HEK293T (cell line): ENCODE data around the gene SRGAP1.

Experiments used
- CTCF ChIA-PET: fragments of 350-600 bp; formaldehyde crosslinking; extraction: SDS; loops from one replicate; lab custom pipeline; 2021; ENCODE audit warnings: antibody characterized with exemption, inconsistent platforms; lab: Yijun Ruan, JAX
- POLR2A ChIA-PET: fragments of 350-600 bp; formaldehyde crosslinking; extraction: SDS; loops from one replicate; lab custom pipeline; 2020; ENCODE audit warnings: antibody characterized with exemption, inconsistent platforms; lab: Yijun Ruan, JAX
- DNase-seq: peaks from one replicate; pipeline ENCODE4 v3.0.0; 2012; ENCODE audit warnings: mixed read lengths; ENCODE audit errors: extremely low spot score
- ARNT ChIP-seq: fragments of 450-650 bp; IDR thresholded peaks from 2 replicates; pipeline ENCODE4 v1.6.1; 2017; ENCODE audit warnings: mild to moderate bottlenecking
- BHLHE40 ChIP-seq: fragments of 450-650 bp; IDR thresholded peaks from 2 replicates; pipeline ENCODE4 v1.6.1; 2016; ENCODE audit warnings: mild to moderate bottlenecking, moderate library complexity, borderline replicate concordance
- CTBP1 ChIP-seq: fragments of 450-650 bp; IDR thresholded peaks from 2 replicates; pipeline ENCODE4 v1.6.1; 2016; ENCODE audit warnings: borderline replicate concordance
- ELF4 ChIP-seq: fragments of 450-650 bp; IDR thresholded peaks from 2 replicates; pipeline ENCODE4 v1.6.1; 2017; ENCODE audit warnings: antibody characterized with exemption
- FOXA1 ChIP-seq: fragments of 450-650 bp; IDR thresholded peaks from 2 replicates; pipeline ENCODE4 v1.6.1; 2016; ENCODE audit warnings: mild to moderate bottlenecking
- FOXK2 ChIP-seq: fragments of 450-650 bp; IDR thresholded peaks from 2 replicates; pipeline ENCODE4 v1.6.1; 2016; ENCODE audit warnings: mild to moderate bottlenecking
- FOXM1 ChIP-seq: fragments of 450-650 bp; IDR thresholded peaks from 2 replicates; pipeline ENCODE4 v1.6.1; 2017; ENCODE audit warnings: mild to moderate bottlenecking, borderline replicate concordance
- HDGF ChIP-seq: fragments of 450-650 bp; IDR thresholded peaks from 2 replicates; pipeline ENCODE4 v1.6.1; 2017; ENCODE audit warnings: antibody characterized with exemption, borderline replicate concordance
- L3MBTL2 ChIP-seq: fragments of 450-650 bp; conservative IDR thresholded peaks from 2 replicates; pipeline ENCODE4 v1.6.1; 2016; ENCODE audit warnings: mild to moderate bottlenecking
- LEF1 ChIP-seq: fragments of 450-650 bp; IDR thresholded peaks from 2 replicates; pipeline ENCODE4 v1.6.1; 2017; ENCODE audit warnings: mild to moderate bottlenecking, borderline replicate concordance
- NFRKB ChIP-seq: fragments of 450-650 bp; IDR thresholded peaks from 2 replicates; pipeline ENCODE4 v1.6.1; 2016; ENCODE audit warnings: mild to moderate bottlenecking, moderate library complexity
- PKNOX1 ChIP-seq: fragments of 450-650 bp; IDR thresholded peaks from 2 replicates; pipeline ENCODE4 v1.6.1; 2016
- SP1 ChIP-seq: fragments of 450-650 bp; IDR thresholded peaks from 2 replicates; pipeline ENCODE4 v1.6.1; 2017
- SUZ12 ChIP-seq: fragments of 450-650 bp; IDR thresholded peaks from 2 replicates; pipeline ENCODE4 v1.6.1; 2016; ENCODE audit warnings: mild to moderate bottlenecking
- TARDBP ChIP-seq: fragments of 450-650 bp; IDR thresholded peaks from 2 replicates; pipeline ENCODE4 v1.6.1; 2016
- ZNF384 ChIP-seq: fragments of 450-650 bp; IDR thresholded peaks from 2 replicates; pipeline ENCODE4 v1.6.1; 2016

Gene SRGAP1

GRCh38 chr12:64097366-64098105 is 253.0 kb downstream of the SRGAP1 start:
- POLR2A ChIA-PET: no interaction called here
- CTCF ChIA-PET: interaction anchor here (0.5 to 0.6 kb wide), 2 partner anchors 23 to 188 kb away, joined by 3 read pairs; no protein-coding TSS in a partner anchor
- no peak for DNase-seq
- TF ChIP-seq NFRKB (no peak), ZNF384 (no peak), HDGF (no peak), CTBP1 (no peak), PKNOX1 (no peak), SP1 (no peak), ELF4 (no peak), FOXM1 (no peak), FOXK2 (no peak), ARNT (no peak), FOXA1 (no peak), TARDBP (no peak), BHLHE40 (no peak), SUZ12 (no peak), L3MBTL2 (no peak), LEF1 (no peak)

GRCh38 chr12:64098709-64099354 is 254.3 kb downstream of the SRGAP1 start:
- ChIA-PET POLR2A (no interaction called here), CTCF (no interaction called here)
- DNase-seq: no peak
- TF ChIP-seq LEF1 (no peak), ZNF384 (no peak), CTBP1 (no peak), ARNT (no peak), HDGF (no peak), TARDBP (no peak), NFRKB (no peak), FOXK2 (no peak), ELF4 (no peak), L3MBTL2 (no peak), SUZ12 (no peak), SP1 (no peak), BHLHE40 (no peak), PKNOX1 (no peak), FOXM1 (no peak)

- POLR2A ChIA-PET: no interaction called here
- CTCF ChIA-PET: no interaction called here
- DNase-seq: no peak
- TF ChIP-seq ELF4: no peak
- no peak for TF ChIP-seq SUZ12
- no peak for TF ChIP-seq FOXM1
Observed at GRCh38 chr12:64099397-64099796, 254.9 kb downstream of the SRGAP1 start.

- TF ChIP-seq TARDBP (no peak), ARNT (no peak), HDGF (no peak), FOXM1 (no peak), NFRKB (no peak), L3MBTL2 (no peak), FOXA1 (no peak), PKNOX1 (no peak), LEF1 (no peak)
- no peak for DNase-seq
- CTCF ChIA-PET: no interaction called here
- POLR2A ChIA-PET: no interaction called here
Observed at GRCh38 chr12:64102339-64102738, 257.8 kb downstream of the SRGAP1 start.

- TF ChIP-seq NFRKB (no peak), TARDBP (no peak), ELF4 (no peak), HDGF (no peak), FOXM1 (no peak), SP1 (no peak), FOXA1 (no peak), ZNF384 (no peak), BHLHE40 (no peak), ARNT (no peak), SUZ12 (no peak), FOXK2 (no peak), CTBP1 (no peak), LEF1 (no peak), PKNOX1 (no peak)
- ChIA-PET CTCF (no interaction called here), POLR2A (no interaction called here)
- no peak for DNase-seq
Observed at GRCh38 chr12:64103825-64104740, 259.6 kb downstream of the SRGAP1 start.
